Measurements from ENCODE around the gene CNDP2. TPM values are rescaled to one million over a fixed set of nuclear protein-coding genes. Genes with fewer than 3 reads are reported as not detected.

The CNDP2 gene
- total and polyA plus RNA-seq, 12 donors, result 49.7 to 159 (median 97.9) TPM

GRCh38 chr18:74478880-74479279, 17.3 kb upstream of the CNDP2 start:
- H3K9me3 ChIP-seq (replicated peaks in 1 of 3), result no peaks in the 10 kb centered on the region
- no peaks in the 10 kb centered on the region for H3K36me3 ChIP-seq (replicated peaks in 1 of 2)
- H3K4me3 ChIP-seq, result no peak overlapping the region
- H3K4me1 ChIP-seq (replicated peaks in 1 of 2), result no peaks in the 10 kb centered on the region
- peak in 1 of 7 donors; percentile 25 for DNase-seq
- WGBS, 4 donors, result 64 to 79% (median 67%) methylated on average over 6 of the region's 6 CpGs
- H3K27ac ChIP-seq, result no peak overlapping the region
- no peaks in the 10 kb centered on the region for H3K27me3 ChIP-seq
- TF ChIP-seq POLR2A (IDR thresholded peaks at IDR 0.05), result no peak
- no peak for TF ChIP-seq CTCF (IDR thresholded peaks at IDR 0.05)
- intact Hi-C loops (cut with DNase I), result loop anchor here in 1 of 2 donors (10.0 kb wide), 1 partner anchor 124 kb away; no protein-coding TSS in a partner anchor

GRCh38 chr18:74479486-74480148, 16.5 kb upstream of the CNDP2 start:
- TF ChIP-seq CTCF (IDR thresholded peaks at IDR 0.05) (no peak), POLR2A (IDR thresholded peaks at IDR 0.05) (no peak)
- H3K27me3 ChIP-seq, result no peaks in the 10 kb centered on the region
- peak in 1 of 7 donors; percentile 34 for DNase-seq
- H3K9me3 ChIP-seq (replicated peaks in 1 of 3), result no peaks in the 10 kb centered on the region
- H3K4me3 ChIP-seq, result no peak overlapping the region
- no peaks in the 10 kb centered on the region for H3K36me3 ChIP-seq (replicated peaks in 1 of 2)
- intact Hi-C loops (cut with DNase I), result loop anchor here in 1 of 2 donors (10.0 kb wide), 1 partner anchor 125 kb away; no protein-coding TSS in a partner anchor
- WGBS, 4 donors, result 80 to 87% (median 85%) methylated on average over 15 to 16 of the region's 16 CpGs
- no peaks in the 10 kb centered on the region for H3K4me1 ChIP-seq (replicated peaks in 1 of 2)
- peak overlapping the region in 1 of 5 donors; percentile 22 for H3K27ac ChIP-seq

GRCh38 chr18:74480149-74480651, 16.0 kb upstream of the CNDP2 start:
- TF ChIP-seq CTCF (IDR thresholded peaks at IDR 0.05) (no peak), POLR2A (IDR thresholded peaks at IDR 0.05) (no peak)
- no peaks in the 10 kb centered on the region for H3K9me3 ChIP-seq (replicated peaks in 1 of 3)
- WGBS, 4 donors, result 75 to 92% (median 78%) methylated on average over 6 to 7 of the region's 7 CpGs
- H3K4me3 ChIP-seq, result no peak overlapping the region
- no peaks in the 10 kb centered on the region for H3K4me1 ChIP-seq (replicated peaks in 1 of 2)
- no peaks in the 10 kb centered on the region for H3K27me3 ChIP-seq
- intact Hi-C loops (cut with DNase I), result no loop called here
- no peak overlapping the region for H3K27ac ChIP-seq
- no peaks in the 10 kb centered on the region for H3K36me3 ChIP-seq (replicated peaks in 1 of 2)
- peak in 1 of 7 donors; percentile 7 for DNase-seq

- 83 to 92% (median 87%) methylated on average over 11 of the region's 11 CpGs for WGBS, 4 donors
These were observed 13.5 kb upstream of the CNDP2 start for GRCh38 chr18:74482697-74483096.

More at GRCh38 chr18:74482697-74483096, 13.5 kb upstream of the CNDP2 start:
- Histone ChIP-seq H3K4me3 (no peak overlapping the region), H3K4me1 (replicated peaks in 1 of 2) (no peaks in the 10 kb centered on the region), H3K36me3 (replicated peaks in 1 of 2) (no peaks in the 10 kb centered on the region), H3K9me3 (replicated peaks in 1 of 3) (no peaks in the 10 kb centered on the region), H3K27ac (no peak overlapping the region), H3K27me3 (no peaks in the 10 kb centered on the region)
- TF ChIP-seq CTCF (IDR thresholded peaks at IDR 0.05) (no peak), POLR2A (IDR thresholded peaks at IDR 0.05) (no peak)
- peak in 1 of 7 donors; percentile 6 for DNase-seq
- intact Hi-C loops (cut with DNase I), result no loop called here

Data from adrenal gland (tissue), 12 donors.